DOHH2 (cell line): ENCODE data around the gene TOR2A.

Source experiments
- H3F3A ChIP-seq: fragments of 200-600 bp; sonication (generic), shearing (Covaris generic); 2 replicates; pipeline ENCODE4 v1.6.0; 2016; ENCODE audit warnings: antibody characterized with exemption, mild to moderate bottlenecking; ENCODE audit not compliant: control insufficient read depth, insufficient read depth
- H3K27ac ChIP-seq: fragments of 200-600 bp; sonication (generic); 2 replicates; pipeline ENCODE4 v1.5.1; 2014; ENCODE audit warnings: low read depth, mild to moderate bottlenecking, low read length, moderate library complexity
- H3K27me3 ChIP-seq: fragments of 200-600 bp; sonication (generic); 2 replicates; pipeline ENCODE4 v1.6.1; 2014; ENCODE audit warnings: mild to moderate bottlenecking, low read length, mixed read lengths; ENCODE audit not compliant: control insufficient read depth
- H3K36me3 ChIP-seq: fragments of 200-600 bp; sonication (generic); 2 replicates; pipeline ENCODE4 v1.6.1; 2014; ENCODE audit warnings: mild to moderate bottlenecking, low read length, moderate library complexity, mixed read lengths; ENCODE audit not compliant: control insufficient read depth
- H3K4me1 ChIP-seq: fragments of 200-600 bp; sonication (generic); 2 replicates; pipeline ENCODE4 v1.6.1; 2014; ENCODE audit warnings: mild to moderate bottlenecking, low read length, mixed read lengths; ENCODE audit not compliant: control insufficient read depth
- H3K4me2 ChIP-seq: fragments of 200-600 bp; sonication (generic); 2 replicates; pipeline ENCODE4 v1.6.0; 2014; ENCODE audit warnings: mild to moderate bottlenecking, low read length, moderate library complexity
- H3K4me3 ChIP-seq: fragments of 200-600 bp; sonication (generic); 2 replicates; pipeline ENCODE4 v1.5.1; 2014; ENCODE audit warnings: mild to moderate bottlenecking, low read length, mixed read lengths
- H3K79me2 ChIP-seq: fragments of 200-600 bp; sonication (generic); 2 replicates; pipeline ENCODE4 v1.6.1; 2014; ENCODE audit warnings: mild to moderate bottlenecking, low read length, mixed read lengths; ENCODE audit not compliant: control insufficient read depth
- H3K9me2 ChIP-seq: fragments of 200-600 bp; sonication (generic); replicated peaks from 2 replicates; pipeline ENCODE4 v1.6.1; 2014; ENCODE audit warnings: mild to moderate bottlenecking, low read length, mixed read lengths; ENCODE audit not compliant: control insufficient read depth
- H3K9me3 ChIP-seq: fragments of 200-600 bp; sonication (generic); 2 replicates; pipeline ENCODE4 v1.6.1; 2014; ENCODE audit warnings: antibody characterized with exemption, low read length, mixed read lengths; ENCODE audit not compliant: control insufficient read depth, insufficient read depth
- H4K20me1 ChIP-seq: fragments of 200-600 bp; sonication (generic); 2 replicates; pipeline ENCODE4 v1.6.0; 2014; ENCODE audit warnings: low read depth, mild to moderate bottlenecking, antibody characterized with exemption, low read length, moderate library complexity; ENCODE audit not compliant: control insufficient read depth, insufficient read depth
- EZH2phosphoT487 ChIP-seq: fragments of 200-600 bp; sonication (generic); IDR thresholded peaks from 2 replicates; pipeline ENCODE4 v1.6.1; 2017; ENCODE audit warnings: borderline replicate concordance, mild to moderate bottlenecking, antibody characterized with exemption, low read length, moderate library complexity, mixed read lengths
- TF ChIP-seq, protein P1 (sequence below): fragments of 200-600 bp; sonication (generic); IDR thresholded peaks from one replicate; pipeline ENCODE4 v1.5.1; 2014; ENCODE audit warnings: antibody characterized with exemption, mild to moderate bottlenecking, low read depth, low read length; ENCODE audit not compliant: poor library complexity, severe bottlenecking

Gene TOR2A

DNA sequence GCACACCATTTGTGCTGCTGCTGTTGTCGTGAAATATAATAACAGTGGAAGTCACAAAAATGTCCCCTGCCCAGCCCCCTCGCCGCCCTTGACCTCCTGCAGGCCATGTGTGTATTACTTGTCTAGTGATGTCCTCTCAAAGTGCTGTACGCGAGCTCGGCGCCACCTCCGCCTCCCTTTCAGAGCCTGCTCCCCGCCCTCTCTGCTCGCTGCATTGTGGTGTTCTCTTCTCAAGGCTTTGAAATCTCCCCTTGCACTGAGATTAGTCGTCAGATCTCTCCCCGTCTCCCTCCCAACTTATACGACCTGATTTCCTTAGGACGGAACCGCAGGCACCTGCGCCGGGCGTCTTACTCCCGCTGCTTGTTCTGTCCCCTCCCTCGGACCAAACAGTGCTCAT, 43.0 kb downstream of the TOR2A start:
- H3K4me3 ChIP-seq: no peak overlapping the region
- no peak overlapping the region for H3K27ac ChIP-seq
- no peak overlapping the region for H3K4me2 ChIP-seq
- H3K9me2 ChIP-seq: no peaks in the 10 kb centered on the region
- no peak for TF ChIP-seq EZH2phosphoT487
- TF ChIP-seq, protein P1, sequence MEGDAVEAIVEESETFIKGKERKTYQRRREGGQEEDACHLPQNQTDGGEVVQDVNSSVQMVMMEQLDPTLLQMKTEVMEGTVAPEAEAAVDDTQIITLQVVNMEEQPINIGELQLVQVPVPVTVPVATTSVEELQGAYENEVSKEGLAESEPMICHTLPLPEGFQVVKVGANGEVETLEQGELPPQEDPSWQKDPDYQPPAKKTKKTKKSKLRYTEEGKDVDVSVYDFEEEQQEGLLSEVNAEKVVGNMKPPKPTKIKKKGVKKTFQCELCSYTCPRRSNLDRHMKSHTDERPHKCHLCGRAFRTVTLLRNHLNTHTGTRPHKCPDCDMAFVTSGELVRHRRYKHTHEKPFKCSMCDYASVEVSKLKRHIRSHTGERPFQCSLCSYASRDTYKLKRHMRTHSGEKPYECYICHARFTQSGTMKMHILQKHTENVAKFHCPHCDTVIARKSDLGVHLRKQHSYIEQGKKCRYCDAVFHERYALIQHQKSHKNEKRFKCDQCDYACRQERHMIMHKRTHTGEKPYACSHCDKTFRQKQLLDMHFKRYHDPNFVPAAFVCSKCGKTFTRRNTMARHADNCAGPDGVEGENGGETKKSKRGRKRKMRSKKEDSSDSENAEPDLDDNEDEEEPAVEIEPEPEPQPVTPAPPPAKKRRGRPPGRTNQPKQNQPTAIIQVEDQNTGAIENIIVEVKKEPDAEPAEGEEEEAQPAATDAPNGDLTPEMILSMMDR: no peak
- no peaks in the 10 kb centered on the region for H4K20me1 ChIP-seq
- no peaks in the 10 kb centered on the region for H3K79me2 ChIP-seq
- H3F3A ChIP-seq: no peaks in the 10 kb centered on the region
- H3K36me3 ChIP-seq: no peaks in the 10 kb centered on the region
- H3K27me3 ChIP-seq: no peaks in the 10 kb centered on the region
- no peaks in the 10 kb centered on the region for H3K4me1 ChIP-seq
- no peaks in the 10 kb centered on the region for H3K9me3 ChIP-seq

DNA sequence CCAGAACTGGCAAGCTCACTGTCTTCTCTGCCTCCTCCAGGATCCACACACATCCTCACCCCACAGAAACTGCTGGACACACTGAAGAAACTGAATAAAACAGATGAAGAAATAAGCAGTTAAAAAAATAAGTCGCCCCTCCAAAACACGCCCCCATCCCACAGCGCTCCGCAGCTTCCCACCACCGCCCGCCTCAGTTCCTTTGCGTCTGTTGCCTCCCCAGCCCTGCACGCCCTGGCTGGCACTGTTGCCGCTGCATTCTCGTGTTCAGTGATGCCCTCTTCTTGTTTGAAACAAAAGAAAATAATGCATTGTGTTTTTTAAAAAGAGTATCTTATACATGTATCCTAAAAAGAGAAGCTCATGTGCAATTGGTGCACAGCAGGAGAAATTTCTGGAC, 44.4 kb downstream of the TOR2A start:
- H3F3A ChIP-seq: no peaks in the 10 kb centered on the region
- no peaks in the 10 kb centered on the region for H3K9me3 ChIP-seq
- H3K27me3 ChIP-seq: no peaks in the 10 kb centered on the region
- H3K36me3 ChIP-seq: no peaks in the 10 kb centered on the region
- no peaks in the 10 kb centered on the region for H3K4me1 ChIP-seq
- H3K9me2 ChIP-seq: no peaks in the 10 kb centered on the region
- TF ChIP-seq, protein P1: no peak
- no peak for TF ChIP-seq EZH2phosphoT487
- no peak overlapping the region for H3K4me2 ChIP-seq
- no peak overlapping the region for H3K4me3 ChIP-seq
- no peaks in the 10 kb centered on the region for H4K20me1 ChIP-seq
- H3K79me2 ChIP-seq: no peaks in the 10 kb centered on the region
- H3K27ac ChIP-seq: no peak overlapping the region

DNA sequence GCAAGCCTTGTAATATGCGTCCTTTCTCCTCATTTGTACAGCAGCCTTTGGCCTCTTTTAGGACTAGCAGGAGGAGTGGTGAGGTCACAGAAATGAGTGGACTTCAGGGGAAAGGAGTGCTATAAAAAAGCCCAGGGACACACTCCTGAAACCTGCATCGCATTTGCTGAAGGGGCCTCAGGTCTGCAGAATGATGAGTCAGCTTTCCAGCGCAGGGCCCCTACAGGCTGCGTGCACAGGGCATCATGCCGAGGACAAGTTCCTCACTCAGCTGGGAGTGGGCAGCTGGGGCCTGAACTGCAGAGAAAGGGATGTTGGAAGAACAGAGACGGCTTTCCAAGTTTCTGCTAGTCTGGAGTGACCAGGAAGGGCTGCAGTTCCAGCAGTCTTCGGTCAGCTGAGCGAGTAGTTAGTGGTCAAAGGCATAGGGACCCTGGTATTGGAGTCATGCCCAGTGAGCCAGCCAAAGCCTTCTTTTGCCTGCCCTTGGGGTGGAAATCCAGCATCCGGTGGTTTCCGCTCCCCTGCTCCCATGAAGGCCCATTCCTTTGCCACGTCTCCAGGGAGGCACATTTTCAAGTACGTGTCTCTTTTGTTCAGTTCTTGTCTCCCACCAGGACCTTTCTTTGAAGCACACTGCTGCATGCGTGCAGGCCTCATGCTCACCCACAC, 45.6 kb downstream of the TOR2A start:
- TF ChIP-seq, protein P1: no peak
- no peaks in the 10 kb centered on the region for H3K9me2 ChIP-seq
- H3K79me2 ChIP-seq: no peaks in the 10 kb centered on the region
- H3K4me3 ChIP-seq: no peak overlapping the region
- H4K20me1 ChIP-seq: no peaks in the 10 kb centered on the region
- H3K27ac ChIP-seq: no peak overlapping the region
- H3K36me3 ChIP-seq: no peaks in the 10 kb centered on the region
- H3K27me3 ChIP-seq: no peaks in the 10 kb centered on the region
- H3K4me1 ChIP-seq: no peaks in the 10 kb centered on the region
- H3F3A ChIP-seq: no peaks in the 10 kb centered on the region
- H3K4me2 ChIP-seq: no peak overlapping the region
- H3K9me3 ChIP-seq: no peaks in the 10 kb centered on the region
